WTC11 (cell line): Measurements from ENCODE around the gene ATP2A3.

Source experiments
- FOXJ3 ChIP-seq: sonication (generic); formaldehyde crosslinking; IDR thresholded peaks from 2 replicates; pipeline ENCODE4 v1.9.0; 2021; ENCODE audit warnings: missing genetic modification reagents, mild to moderate bottlenecking, borderline replicate concordance
- ZNF317 ChIP-seq: sonication (generic); formaldehyde crosslinking; IDR thresholded peaks from 2 replicates; pipeline ENCODE4 v1.8.1; 2023; ENCODE audit warnings: low read depth, mild to moderate bottlenecking, moderate library complexity, missing genetic modification reagents, borderline replicate concordance
- TF ChIP-seq, protein P1 (sequence below): fragments of 200-600 bp; IDR thresholded peaks from 2 replicates; pipeline ENCODE4 v1.8.0; 2022; ENCODE audit warnings: antibody characterized with exemption

DNA sequence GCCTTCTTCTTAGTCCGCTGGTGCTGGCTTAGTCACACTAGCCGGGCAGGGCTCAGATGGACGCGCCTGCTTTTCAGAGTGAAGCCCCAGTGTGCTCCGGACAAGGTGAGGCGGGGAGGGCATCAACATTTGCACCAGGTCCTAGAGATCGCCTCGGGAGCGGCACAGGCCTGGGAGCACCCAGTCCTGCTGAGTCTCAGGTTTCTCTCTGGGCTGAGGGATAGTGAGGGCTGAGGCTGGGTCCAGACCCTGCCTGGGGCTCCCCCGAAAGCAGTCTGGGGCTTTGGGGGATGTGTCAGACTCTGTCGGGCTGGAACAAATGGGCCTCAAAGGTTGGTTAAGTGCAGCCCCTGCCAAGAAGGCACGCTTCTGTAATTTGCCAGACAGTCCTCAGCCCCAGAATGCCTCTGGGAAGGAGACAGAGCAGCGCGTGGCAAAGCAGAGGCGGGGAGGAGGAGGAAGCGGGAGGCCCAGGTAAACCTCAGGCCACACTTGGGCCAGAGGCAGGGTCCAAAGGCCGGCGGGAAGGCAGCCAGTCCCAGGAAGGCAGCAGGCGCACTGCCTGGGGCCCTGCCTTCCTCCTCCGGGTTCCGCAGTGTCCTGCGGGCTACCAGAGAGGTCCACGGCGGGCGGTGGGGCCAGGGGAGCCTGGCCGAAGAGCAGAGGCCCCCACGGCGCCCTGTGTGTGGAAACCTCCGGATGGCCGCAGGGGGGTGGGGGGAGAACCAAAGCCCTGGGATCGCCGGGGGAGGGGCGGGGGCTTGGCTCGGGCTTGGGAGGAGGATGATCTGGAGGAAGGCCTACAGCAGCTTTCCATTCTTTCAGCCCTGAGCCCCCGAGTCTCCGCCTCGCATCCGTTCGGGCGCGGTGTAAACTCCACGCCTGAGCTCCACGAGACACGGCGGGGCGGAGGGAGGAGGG, 39.5 kb upstream of the ATP2A3 start:
- no peak for TF ChIP-seq FOXJ3 (CRISPR knock-in tag)
- TF ChIP-seq, protein P1, sequence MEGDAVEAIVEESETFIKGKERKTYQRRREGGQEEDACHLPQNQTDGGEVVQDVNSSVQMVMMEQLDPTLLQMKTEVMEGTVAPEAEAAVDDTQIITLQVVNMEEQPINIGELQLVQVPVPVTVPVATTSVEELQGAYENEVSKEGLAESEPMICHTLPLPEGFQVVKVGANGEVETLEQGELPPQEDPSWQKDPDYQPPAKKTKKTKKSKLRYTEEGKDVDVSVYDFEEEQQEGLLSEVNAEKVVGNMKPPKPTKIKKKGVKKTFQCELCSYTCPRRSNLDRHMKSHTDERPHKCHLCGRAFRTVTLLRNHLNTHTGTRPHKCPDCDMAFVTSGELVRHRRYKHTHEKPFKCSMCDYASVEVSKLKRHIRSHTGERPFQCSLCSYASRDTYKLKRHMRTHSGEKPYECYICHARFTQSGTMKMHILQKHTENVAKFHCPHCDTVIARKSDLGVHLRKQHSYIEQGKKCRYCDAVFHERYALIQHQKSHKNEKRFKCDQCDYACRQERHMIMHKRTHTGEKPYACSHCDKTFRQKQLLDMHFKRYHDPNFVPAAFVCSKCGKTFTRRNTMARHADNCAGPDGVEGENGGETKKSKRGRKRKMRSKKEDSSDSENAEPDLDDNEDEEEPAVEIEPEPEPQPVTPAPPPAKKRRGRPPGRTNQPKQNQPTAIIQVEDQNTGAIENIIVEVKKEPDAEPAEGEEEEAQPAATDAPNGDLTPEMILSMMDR, result no peak
- no peak for TF ChIP-seq ZNF317 (CRISPR knock-in tag)
